Caco-2 (cell line): ENCODE measurements around the gene ASB1. TPM values are rescaled to one million over a fixed set of nuclear protein-coding genes. Genes with fewer than 3 reads are reported as not detected.

Experiments
- BruUV-seq: library from RNA; stranded (reverse); fragments of 400-500 nt; replicated peaks from 2 replicates; lab custom pipeline; 2021; lab: Mats Ljungman, UMichigan
- CTCF ChIA-PET: fragments of 300-600 bp; sonication (Branson Sonifier 250); formaldehyde crosslinking; loops from one replicate; lab custom pipeline; 2022; ENCODE audit warnings: antibody characterized with exemption; lab: Charles Lee
- POLR2A ChIA-PET: fragments of 300-600 bp; sonication (Branson Sonifier 250); formaldehyde crosslinking; loops from one replicate; lab custom pipeline; 2022; ENCODE audit warnings: antibody characterized with exemption; lab: Charles Lee
- DNase-seq, 2 experiments: peaks; one replicate each; pipeline versions ENCODE4 v3.0.0 to v3.0.0-alpha.2; 2020 to 2022
- H3K27me3 ChIP-seq: replicated peaks from 2 replicates; pipeline ENCODE4 v1.6.0; 2011; ENCODE audit warnings: low read length; ENCODE audit not compliant: control insufficient read depth, insufficient read depth
- H3K36me3 ChIP-seq: 2 replicates; pipeline ENCODE4 v1.5.1; 2011; ENCODE audit warnings: low read length; ENCODE audit not compliant: control insufficient read depth, insufficient read depth
- H3K4me1 ChIP-seq: fragments of 250-450 bp; sonication (Bioruptor Pico); 2 replicates; pipeline ENCODE4 v1.5.1; 2020; ENCODE audit warnings: mild to moderate bottlenecking
- H3K4me3 ChIP-seq: 2 replicates; pipeline ENCODE4 v1.5.1; 2011; ENCODE audit warnings: low read depth, mild to moderate bottlenecking, control low read depth, low read length
- H3K9me3 ChIP-seq: fragments of 250-450 bp; sonication (Bioruptor Pico); 2 replicates; pipeline ENCODE4 v1.5.1; 2020; ENCODE audit warnings: mild to moderate bottlenecking, moderate library complexity
- H3K27ac Mint-ChIP-seq: one replicate; pipeline ENCODE4 v1.8.0; 2022; ENCODE audit warnings: mixed read lengths; ENCODE audit not compliant: unreplicated experiment
- H3K27me3 Mint-ChIP-seq: one replicate; pipeline ENCODE4 v1.8.0; 2022; ENCODE audit warnings: mixed read lengths; ENCODE audit not compliant: insufficient read depth, unreplicated experiment
- H3K36me3 Mint-ChIP-seq: one replicate; pipeline ENCODE4 v1.8.0; 2022; ENCODE audit warnings: mild to moderate bottlenecking, mixed read lengths; ENCODE audit not compliant: insufficient read depth, unreplicated experiment
- H3K4me1 Mint-ChIP-seq: one replicate; pipeline ENCODE4 v1.8.0; 2022; ENCODE audit warnings: low read depth, mixed read lengths; ENCODE audit not compliant: unreplicated experiment
- H3K4me3 Mint-ChIP-seq: one replicate; pipeline ENCODE4 v1.8.0; 2022; ENCODE audit warnings: mild to moderate bottlenecking, moderate library complexity, mixed read lengths; ENCODE audit not compliant: unreplicated experiment
- H3K9me3 Mint-ChIP-seq: one replicate; pipeline ENCODE4 v1.8.0; 2022; ENCODE audit warnings: mixed read lengths; ENCODE audit not compliant: unreplicated experiment
- CTCF ChIP-seq, 2 experiments: fragments of 200-600 bp in 1 of 2; IDR thresholded peaks; 1 replicate in 1 of 2; 2 replicates in 1 of 2; pipeline versions ENCODE4 v1.5.1 to v1.8.0; 2011 to 2022; ENCODE audit warnings: antibody characterized with exemption in 1 of 2, control low read depth in 1 of 2, inconsistent platforms in 1 of 2, low read depth in 1 of 2, low read length in 1 of 2, mild to moderate bottlenecking in 1 of 2, moderate library complexity in 1 of 2; ENCODE audit not compliant: insufficient read depth in 1 of 2, severe bottlenecking in 1 of 2, unreplicated experiment in 1 of 2
- intact Hi-C: fragments of 100-400 bp; cut with micrococcal nuclease; formaldehyde crosslinking; loops from one replicate; pipeline ENCODE4 v1.10.0; 2022; ENCODE audit not compliant: unreplicated experiment
- total RNA-seq: library from RNA; stranded (reverse); gene quantifications from 2 replicates; pipeline ENCODE4 v1.2.3, GENCODE V29; 2022

The ASB1 gene
- total RNA-seq, 1 experiment from 2014 or later: 16.9 TPM

GRCh38 chr2:238389988-238390589 lies 36.6 kb upstream of the ASB1 start:
- POLR2A ChIA-PET: no interaction called here

GRCh38 chr2:238391042-238391689 lies 35.6 kb upstream of the ASB1 start:
- no TSS peak for BruUV-seq
- CTCF ChIA-PET: no interaction called here

More at GRCh38 chr2:238389988-238390589, 36.6 kb upstream of the ASB1 start:
- H3K27me3 ChIP-seq: no peaks in the 10 kb centered on the region
- H3K27me3 Mint-ChIP-seq: no peaks in the 10 kb centered on the region
- H3K4me3 Mint-ChIP-seq: no peak overlapping the region
- no peak overlapping the region for H3K4me3 ChIP-seq
- DNase-seq: no peak
- no peaks in the 10 kb centered on the region for H3K36me3 Mint-ChIP-seq
- no peak overlapping the region for H3K27ac Mint-ChIP-seq
- no peaks in the 10 kb centered on the region for H3K36me3 ChIP-seq
- no peaks in the 10 kb centered on the region for H3K4me1 ChIP-seq
- no peak for TF ChIP-seq CTCF (IDR thresholded peaks at IDR 0.05; ENCODE audit: insufficient read depth in 1 of 2, low read depth in 1 of 2, low read length in 1 of 2, severe bottlenecking in 1 of 2, unreplicated experiment in 1 of 2)
- no TSS peak for BruUV-seq
- no peaks in the 10 kb centered on the region for H3K9me3 Mint-ChIP-seq
- H3K9me3 ChIP-seq: no peaks in the 10 kb centered on the region
- intact Hi-C loops: no loop called here
- H3K4me1 Mint-ChIP-seq: peaks cover 6% of the 10 kb centered on the region
- CTCF ChIA-PET: no interaction called here

GRCh38 chr2:238396663-238397062 lies 30.1 kb upstream of the ASB1 start:
- H3K4me1 Mint-ChIP-seq: no peaks in the 10 kb centered on the region
- H3K4me1 ChIP-seq: no peaks in the 10 kb centered on the region
- no peak overlapping the region for H3K4me3 ChIP-seq
- no peaks in the 10 kb centered on the region for H3K27me3 Mint-ChIP-seq
- DNase-seq: no peak
- H3K36me3 Mint-ChIP-seq: no peaks in the 10 kb centered on the region
- TF ChIP-seq CTCF (IDR thresholded peaks at IDR 0.05; ENCODE audit: insufficient read depth in 1 of 2, low read depth in 1 of 2, low read length in 1 of 2, severe bottlenecking in 1 of 2, unreplicated experiment in 1 of 2): no peak
- no TSS peak for BruUV-seq
- intact Hi-C loops: no loop called here
- H3K36me3 ChIP-seq: no peaks in the 10 kb centered on the region
- H3K27me3 ChIP-seq: no peaks in the 10 kb centered on the region
- ChIA-PET POLR2A (no interaction called here), CTCF (no interaction called here)
- H3K27ac Mint-ChIP-seq: no peak overlapping the region
- no peaks in the 10 kb centered on the region for H3K9me3 ChIP-seq
- H3K9me3 Mint-ChIP-seq: no peaks in the 10 kb centered on the region
- no peak overlapping the region for H3K4me3 Mint-ChIP-seq

More at GRCh38 chr2:238391042-238391689, 35.6 kb upstream of the ASB1 start:
- Histone ChIP-seq H3K36me3 (no peaks in the 10 kb centered on the region), H3K4me3 (no peak overlapping the region), H3K27me3 (no peaks in the 10 kb centered on the region), H3K4me1 (no peaks in the 10 kb centered on the region), H3K9me3 (no peaks in the 10 kb centered on the region)
- no peak for TF ChIP-seq CTCF (IDR thresholded peaks at IDR 0.05; ENCODE audit: insufficient read depth in 1 of 2, low read depth in 1 of 2, low read length in 1 of 2, severe bottlenecking in 1 of 2, unreplicated experiment in 1 of 2)
- Mint-ChIP-seq H3K36me3 (no peaks in the 10 kb centered on the region), H3K4me1 (peaks cover 6% of the 10 kb centered on the region), H3K27me3 (no peaks in the 10 kb centered on the region), H3K27ac (no peak overlapping the region), H3K9me3 (no peaks in the 10 kb centered on the region), H3K4me3 (no peak overlapping the region)
- intact Hi-C loops: no loop called here
- POLR2A ChIA-PET: no interaction called here
- no peak for DNase-seq
